ENCODE measurements around the gene OGFOD3.

OGFOD3 gene

DNA sequence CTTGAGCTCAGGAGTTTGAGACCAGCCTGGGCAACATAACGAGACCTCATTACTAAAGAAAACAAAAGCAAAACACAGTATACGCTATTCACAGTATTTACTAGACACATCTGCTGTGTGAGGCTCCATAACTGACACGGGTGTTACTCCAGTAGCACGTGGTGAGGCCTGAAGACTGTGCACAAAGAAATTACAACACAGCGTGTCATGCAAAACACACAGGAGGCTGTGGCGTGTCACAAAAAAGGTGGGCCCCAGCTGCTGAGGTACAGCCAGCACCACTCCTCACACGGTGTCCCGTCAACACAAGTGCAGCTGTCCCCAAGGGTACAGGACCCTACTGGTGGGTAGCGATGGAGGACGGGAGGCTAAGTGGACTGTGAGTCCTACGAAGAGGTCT is 29.5 kb upstream of the OGFOD3 start:
- DNase-seq (ENCODE audit: low read depth in 2 of 3, low spot score in 2 of 3): no peak

DNA sequence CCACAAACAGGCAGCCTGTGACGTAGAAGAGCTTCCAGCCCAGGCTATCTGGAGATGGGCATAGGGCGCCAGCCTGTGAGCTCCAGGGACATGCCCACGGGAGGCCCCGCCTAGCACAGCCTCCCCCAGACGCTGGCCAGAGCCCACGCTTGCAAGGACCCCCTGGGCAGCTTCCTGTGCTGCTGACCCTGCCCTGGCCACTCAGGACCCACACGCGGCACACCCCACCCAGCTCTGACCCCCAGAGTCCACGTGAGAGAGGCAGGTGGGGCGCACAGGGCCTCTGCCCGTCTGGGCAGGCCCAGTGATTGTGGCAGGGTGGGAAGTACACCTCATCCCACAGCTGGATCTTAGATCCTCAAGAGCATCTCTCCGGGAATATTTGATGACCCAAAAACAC is 28.3 kb upstream of the OGFOD3 start:
- DNase-seq (ENCODE audit: low read depth in 2 of 3, low spot score in 2 of 3): no peak

DNA sequence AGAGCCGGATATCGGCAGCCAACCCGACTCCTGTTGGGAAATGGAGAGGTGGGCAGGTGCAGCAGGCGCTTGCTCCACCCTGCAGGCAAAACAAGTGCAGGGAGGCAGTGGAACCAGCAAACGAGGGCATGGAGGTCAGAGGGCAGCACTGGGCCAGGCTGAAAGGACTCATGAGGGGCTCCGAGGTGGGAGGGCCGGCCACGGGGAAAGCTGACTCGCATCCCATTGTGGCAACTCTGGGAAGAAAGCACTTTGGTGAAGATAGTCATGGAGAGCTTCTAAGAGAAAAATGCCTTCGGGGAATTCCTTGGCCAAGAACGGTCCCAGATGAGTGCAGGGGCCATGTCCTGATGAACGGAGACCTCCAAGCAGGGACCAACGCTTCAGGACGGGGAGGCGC is 27.7 kb upstream of the OGFOD3 start:
- DNase-seq (ENCODE audit: low read depth in 2 of 3, low spot score in 2 of 3): no peak

DNA sequence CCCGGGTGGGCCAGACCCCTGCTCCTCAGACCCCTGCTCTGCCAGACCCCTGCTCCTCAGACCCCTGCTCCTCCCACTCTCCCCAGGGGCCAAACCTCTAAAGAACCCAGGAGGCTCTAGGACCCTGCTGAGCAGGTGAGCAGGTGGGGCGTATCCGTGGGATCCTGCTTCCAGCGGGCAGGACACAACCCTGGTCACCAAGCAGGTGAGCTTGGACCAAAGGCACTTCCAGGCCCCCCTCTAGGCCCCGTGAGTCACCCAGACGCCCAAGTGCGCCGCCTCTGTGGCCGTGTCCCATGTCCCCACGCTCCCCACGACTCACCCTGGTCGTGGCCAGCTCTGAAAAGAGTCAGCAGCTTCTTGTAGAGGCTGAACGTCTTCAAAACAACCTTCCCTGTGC is 27.2 kb upstream of the OGFOD3 start:
- no peak for DNase-seq (ENCODE audit: low read depth in 2 of 3, low spot score in 2 of 3)

DNA sequence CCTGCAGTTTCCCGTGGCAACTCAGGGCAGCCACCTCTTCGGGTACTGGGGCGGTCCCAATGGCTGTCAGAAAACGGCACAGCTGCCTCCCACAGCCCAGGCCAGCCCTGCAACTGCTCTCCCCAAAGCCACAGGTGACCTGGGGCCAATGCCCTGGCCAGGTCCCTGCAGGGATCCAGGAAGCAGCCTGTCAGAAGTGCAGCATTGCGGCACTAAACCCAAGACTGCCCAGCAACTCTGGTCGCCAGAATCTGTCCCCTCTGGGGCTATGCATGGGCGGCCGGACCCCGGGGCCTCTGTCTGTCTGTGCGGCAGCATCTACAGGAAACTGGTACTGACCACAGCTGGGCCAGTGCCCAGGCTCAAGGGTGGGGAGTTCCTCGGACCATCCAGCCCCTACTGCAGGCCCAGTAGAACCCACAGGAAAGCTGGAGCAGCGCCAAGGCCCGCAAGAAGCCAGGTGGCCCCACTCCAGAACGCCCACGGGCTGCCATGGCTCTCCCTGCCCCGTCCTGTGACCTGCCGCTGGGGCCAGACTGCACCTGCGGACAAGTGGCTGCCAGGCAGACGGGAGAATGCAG is 26.6 kb upstream of the OGFOD3 start:
- no peak for DNase-seq (ENCODE audit: low read depth in 2 of 3, low spot score in 2 of 3)

DNA sequence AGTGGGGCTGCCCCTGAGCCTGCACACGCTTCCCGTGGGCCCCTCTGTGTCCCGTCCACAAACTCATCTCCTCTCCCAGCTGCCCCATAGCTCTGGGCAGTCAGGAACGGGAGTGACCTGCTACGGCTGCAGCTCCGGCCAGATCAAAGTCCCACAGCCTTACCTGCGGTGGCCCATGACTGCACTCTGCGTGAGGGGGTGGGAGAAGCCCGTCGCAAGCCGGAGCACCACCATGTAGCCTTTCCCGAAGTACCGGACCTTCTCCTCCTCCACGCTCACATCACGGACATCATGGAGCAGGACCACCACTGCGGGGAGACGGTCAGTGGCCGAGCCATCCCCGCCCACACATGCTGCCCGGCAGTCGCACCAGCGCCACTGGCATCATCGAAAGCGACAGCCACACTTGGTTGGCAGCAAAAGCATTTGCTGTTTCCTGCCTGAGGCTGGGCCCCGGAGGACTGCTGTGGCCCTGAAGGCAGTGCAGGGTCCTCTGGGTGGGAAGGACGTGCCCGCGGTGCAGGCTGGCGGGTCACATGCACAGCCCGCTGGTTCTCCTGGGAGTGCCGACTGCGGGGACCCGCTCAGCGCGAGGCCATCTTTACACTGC is 26.0 kb upstream of the OGFOD3 start:
- no peak for DNase-seq (ENCODE audit: low read depth in 2 of 3, low spot score in 2 of 3)

DNA sequence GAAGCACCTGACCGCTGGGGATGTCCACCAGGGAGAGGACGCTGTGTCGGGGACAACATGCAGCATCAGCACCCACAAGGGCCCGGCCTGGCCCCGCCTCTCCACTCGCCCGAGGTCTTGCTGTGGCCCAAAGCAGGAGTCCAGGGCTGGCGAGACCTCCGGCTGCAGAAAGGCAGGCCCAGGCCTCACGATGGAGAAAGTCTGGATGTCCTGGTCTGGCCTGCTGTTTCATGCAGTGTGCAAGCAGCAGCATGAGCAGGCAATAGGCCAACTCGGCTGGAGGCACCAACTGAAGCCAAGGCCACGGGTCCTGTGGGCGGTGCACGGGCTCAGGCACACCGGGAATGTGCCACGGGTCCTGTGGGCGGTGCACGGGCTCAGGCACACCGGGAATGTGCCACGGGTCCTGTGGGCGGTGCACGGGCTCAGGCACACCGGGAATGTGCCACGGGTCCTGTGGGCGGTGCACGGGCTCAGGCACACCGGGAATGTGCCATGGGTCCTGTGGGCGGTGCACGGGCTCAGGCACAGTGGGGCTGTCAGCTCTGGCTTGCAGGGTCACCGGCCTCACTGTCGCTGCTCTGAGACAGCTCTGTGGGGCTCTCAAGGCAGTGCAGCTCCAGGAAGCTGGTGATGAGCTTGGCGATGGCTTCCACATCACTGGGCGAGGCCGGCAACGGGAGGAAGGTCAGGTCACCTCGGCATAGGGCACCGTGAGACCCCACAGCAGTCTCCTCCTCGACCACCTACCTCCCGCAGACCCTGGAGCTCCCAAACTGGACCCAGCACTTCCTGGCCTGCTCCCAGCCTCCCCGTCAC is 25.3 kb upstream of the OGFOD3 start:
- DNase-seq (ENCODE audit: low read depth in 2 of 3, low spot score in 2 of 3): no peak

DNA sequence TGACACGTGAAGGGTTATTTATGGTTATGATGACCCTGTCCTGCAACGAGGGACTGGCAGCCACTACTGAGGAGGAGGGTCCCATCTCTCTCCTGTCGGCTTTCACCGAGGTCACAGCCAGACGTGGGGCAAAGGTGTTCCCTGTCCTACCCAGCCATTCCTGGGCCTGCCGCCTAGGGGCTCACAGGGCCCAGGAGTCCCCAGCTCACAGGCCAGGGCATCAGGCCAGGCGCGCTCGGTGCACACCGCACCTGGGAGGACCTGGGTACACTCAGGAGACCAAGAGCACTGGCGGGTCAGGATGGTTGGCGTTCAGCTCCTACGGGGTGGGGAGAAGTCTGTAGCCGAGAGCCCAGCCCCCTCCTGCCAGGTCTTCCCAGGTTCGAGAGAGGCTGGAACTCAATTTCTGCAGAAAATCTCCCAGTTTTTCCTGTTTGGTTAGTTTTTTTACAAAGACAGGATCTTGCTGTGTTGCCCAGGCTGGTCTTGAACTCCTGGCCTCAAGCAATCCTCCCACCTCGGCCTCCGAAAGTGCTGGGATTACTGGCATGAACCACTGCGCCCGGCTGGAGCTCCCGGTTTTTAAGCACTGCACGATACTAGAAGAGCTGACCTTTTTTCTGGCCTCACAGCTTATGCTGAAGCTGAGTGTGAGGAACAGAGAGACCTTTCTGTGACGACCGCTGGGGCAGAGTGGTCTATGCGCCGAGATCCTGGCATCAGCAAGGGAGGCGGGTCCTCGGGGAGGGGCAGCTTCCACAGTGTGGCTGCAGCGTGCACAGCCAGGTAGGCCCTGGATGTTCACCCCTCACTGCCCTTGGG is 24.5 kb upstream of the OGFOD3 start:
- DNase-seq (ENCODE audit: low read depth in 2 of 3, low spot score in 2 of 3): no peak

DNA sequence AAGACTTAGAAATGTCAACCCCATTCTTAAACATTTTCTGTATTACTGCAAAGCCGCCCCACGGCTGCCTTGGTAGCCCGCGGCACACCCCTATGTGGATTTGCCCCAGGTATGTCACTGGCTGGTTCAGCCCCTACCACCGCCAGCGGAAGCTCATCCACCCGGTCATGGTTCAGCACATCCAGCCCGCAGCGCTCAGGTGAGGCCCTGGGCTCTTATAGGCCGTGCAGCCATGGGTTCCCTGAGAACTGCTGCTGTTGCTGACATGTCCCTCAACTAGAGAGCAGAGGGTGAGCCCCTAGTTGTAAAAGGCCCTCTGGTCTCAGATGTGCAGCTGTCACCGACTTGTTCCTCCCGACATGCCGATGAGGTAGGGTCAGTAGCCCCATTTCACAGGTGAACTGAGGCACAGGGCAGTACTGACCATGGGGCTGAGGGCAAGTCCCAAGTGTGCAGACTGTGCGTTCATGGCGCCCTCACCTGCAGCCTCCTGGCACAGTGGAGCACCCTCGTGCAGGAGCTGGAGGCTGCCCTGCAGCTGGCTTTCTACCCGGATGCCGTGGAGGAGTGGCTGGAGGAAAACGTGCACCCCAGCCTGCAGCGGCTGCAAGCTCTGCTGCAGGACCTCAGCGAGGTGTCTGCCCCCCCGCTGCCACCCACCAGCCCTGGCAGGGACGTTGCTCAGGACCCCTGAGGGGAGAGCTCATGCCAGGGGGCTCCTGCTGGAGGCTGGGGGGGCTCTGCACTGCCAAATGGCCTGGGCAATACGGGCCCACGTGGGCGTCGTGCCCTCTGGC is 23.5 kb upstream of the OGFOD3 start:
- DNase-seq (ENCODE audit: low read depth in 2 of 3, low spot score in 2 of 3): no peak

DNA sequence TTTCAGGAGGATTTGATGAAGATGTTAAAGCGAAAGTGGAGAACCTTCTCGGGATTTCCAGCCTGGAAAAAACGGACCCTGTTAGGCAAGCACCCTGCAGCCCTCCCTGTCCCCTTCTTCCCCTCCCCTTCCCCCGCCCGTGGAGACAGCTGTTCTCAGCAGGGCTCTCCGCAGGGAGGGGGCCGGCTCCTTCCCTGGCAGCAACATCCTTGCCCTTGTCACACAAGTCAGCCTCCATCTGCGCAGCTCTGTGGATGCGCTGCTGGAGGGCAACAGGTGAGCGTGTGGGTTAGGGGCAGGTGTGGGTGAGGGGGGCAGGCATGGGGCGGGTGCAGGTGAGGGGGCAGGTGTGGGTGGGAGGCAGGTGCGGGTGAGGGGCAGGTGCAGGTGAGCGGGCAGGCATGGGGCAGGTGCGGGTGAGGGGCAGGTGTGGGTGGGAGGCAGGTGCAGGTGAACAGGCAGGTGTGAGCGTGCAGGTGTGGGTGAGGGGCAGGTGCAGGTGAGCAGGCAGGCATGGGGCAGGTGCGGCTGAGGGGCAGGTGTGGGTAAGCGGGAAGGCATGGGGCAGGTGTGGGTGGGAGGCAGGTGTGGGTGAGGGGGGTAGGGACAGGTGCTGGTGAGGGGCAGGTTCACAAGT is 22.7 kb upstream of the OGFOD3 start:
- DNase-seq (ENCODE audit: low read depth in 2 of 3, low spot score in 2 of 3): no peak

DNA sequence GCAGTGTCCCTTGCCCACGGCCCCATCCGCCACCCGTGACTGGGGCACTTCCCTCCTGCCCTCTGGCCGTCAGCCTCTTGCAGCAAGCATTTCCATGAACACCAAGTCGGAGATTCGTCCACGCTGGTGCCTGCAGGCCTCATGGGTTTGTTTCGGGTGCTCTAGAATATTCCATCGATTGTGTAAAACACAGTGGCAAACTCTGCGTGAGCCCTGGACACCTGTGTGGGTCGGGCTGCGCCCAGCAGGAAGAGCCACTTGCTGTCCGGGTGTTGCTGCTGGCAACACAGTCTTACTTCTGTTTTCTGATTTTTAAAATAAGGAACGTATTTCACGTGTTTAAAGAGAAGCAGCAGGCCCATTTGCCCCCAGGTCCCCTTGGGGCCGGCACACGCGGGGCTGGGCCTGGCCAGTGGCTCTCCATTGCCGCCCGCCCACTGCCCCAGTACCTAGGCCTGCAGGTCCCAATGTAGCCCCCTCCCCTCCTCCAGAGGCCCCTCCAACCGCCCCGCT is 22.1 kb upstream of the OGFOD3 start:
- no peak for DNase-seq (ENCODE audit: low read depth in 2 of 3, low spot score in 2 of 3)

DNA sequence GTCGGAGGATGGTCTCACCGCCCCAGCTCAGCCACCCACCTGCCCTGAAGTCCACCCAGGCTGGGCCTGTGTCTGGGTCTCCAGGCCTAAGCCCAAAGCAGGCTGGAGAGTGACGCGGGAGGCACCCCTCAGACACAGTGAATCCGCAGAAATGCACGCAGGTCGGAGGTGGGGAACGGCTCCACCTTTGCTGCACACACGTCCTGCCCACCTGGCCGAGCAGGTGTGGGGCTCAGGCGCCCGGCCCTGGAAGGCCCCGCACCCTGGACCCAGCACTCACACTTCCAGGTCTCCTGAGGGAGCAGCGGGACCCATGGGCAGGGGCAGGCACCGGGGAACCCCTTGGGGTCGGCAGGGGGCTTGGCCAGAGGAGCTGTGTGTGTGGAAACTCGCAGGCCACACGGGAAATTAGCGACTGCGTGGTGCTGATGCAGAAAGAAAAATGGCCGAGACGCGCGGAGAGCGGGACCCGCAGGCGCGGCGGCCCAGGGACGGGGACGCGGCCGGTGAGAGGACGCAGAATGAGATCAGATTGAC is 21.5 kb upstream of the OGFOD3 start:
- no peak for DNase-seq (ENCODE audit: low read depth in 2 of 3, low spot score in 2 of 3)

DNA sequence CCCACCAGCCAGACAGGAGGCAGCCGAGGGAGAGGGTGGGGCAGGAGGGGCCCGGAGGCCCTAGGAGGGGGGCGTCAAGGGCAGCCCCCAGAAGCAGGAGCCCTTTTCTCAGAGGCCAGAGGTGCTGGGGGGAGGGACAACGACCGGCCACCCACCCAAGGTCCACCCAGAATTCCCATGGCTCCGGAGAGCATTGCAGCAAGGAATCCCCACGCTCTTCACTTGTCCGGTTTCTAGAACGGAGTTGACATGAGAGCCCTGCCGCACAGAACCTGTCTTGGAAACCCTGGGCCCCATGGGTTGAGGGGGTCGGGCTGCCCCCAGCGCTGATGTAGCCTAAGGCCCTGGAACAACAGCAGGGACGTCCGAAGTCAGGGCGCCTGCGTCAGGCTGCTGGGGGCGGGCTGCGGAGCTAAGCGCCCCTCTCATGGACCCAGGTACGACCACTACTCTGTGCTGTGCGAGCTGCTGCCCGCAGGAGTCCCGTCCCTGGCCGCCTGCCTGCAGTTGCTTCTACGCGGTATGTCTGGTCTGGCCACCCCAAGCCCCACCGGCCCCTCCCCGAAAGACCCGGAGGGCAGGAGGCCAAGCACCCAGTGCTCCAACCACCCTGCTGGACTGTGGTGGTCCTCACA is 20.9 kb upstream of the OGFOD3 start:
- no peak for DNase-seq (ENCODE audit: low read depth in 2 of 3, low spot score in 2 of 3)

DNA sequence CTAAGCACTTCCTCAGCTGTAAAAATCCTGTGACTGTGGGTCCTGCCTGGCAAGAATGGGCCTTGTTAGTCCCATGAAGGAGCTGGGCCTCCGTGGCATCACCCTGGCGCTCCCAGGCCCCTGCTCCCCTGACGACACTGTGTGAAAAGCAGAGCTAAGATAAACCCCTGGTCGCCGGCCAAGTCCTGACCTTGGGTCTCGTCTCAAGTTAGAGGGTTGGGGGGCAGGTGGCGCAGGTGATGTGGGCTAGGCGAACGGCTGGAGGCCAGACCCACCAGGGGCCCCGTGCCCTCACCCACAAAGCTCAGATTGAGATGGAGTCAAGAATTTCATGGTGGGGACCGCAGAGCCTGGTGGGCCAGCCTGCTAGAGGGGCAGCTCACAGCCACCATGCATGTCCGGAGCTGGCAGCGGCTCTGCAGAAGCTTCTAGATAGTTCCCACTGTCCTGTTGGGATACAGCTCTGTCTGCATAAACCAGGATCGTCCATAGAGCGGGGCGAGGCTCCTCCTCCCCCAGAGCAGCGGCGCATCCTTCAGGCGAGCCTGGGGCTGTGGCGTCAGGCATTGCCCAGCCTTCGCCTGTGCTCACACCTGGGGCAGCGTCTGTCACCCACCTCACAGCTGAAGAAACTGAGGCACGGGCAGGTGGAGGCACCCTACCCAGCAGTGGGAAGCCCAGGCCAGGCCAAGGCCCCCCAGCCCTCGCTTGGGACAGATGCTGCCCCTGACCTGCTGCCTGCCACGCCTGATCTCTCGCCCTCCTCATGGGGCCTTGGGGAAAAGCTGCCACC is 20.2 kb upstream of the OGFOD3 start:
- DNase-seq (ENCODE audit: low read depth in 2 of 3, low spot score in 2 of 3): no peak

DNA sequence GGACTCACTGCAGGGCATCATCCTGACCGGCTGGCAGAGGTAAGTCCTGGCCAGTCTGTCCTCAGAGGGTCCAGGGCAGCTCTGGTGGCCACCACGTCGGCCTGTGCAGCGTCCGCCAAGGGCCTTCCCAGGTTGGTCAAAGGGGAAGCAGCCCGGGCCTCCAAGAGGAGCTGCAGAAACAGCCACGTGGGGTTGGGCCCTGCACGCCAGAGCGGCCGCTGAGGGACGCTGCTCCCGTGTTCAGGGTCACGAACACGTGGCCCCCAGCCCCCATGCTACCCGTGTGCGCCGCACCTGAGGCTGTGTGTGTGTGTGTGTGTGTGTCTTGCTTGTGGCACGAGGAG is 18.9 kb upstream of the OGFOD3 start:
- no peak for DNase-seq (ENCODE audit: low read depth in 2 of 3, low spot score in 2 of 3)

DNA sequence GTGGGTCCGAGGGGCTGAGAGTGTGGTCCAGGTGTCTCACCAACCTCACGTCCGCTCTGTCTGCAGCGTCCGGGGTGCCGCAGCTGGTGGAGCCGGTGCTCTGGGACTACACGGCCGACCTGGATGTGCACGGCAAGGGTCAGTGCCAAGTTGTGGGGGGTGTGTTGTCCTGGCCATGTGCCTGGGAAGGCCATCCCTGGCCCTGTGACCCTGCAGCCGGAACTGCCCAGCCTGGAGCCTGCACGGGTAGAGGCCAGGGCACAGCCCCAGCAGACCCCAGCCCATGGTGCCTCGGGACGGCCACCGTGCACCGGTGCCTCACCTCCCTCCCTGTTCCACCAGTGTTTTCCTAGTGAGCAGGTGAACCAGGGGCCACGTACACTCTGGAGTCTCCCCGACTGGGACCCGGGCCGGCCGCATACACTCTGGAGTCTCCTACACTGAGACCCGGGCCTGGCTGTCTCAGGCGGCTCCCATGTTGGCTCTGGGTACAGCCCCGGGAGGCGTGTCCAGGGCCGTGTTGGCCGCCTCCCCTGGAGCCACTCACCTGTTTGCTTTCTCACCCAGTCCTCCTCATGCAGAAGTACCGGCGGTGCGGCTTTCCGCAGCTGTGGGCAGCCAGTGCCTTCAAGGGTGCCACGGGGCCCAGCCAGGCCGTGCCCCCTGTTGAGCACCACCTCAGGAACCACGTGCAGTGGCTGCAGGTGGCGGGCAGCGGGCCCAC is 18.4 kb upstream of the OGFOD3 start:
- no peak for DNase-seq (ENCODE audit: low read depth in 2 of 3, low spot score in 2 of 3)

DNA sequence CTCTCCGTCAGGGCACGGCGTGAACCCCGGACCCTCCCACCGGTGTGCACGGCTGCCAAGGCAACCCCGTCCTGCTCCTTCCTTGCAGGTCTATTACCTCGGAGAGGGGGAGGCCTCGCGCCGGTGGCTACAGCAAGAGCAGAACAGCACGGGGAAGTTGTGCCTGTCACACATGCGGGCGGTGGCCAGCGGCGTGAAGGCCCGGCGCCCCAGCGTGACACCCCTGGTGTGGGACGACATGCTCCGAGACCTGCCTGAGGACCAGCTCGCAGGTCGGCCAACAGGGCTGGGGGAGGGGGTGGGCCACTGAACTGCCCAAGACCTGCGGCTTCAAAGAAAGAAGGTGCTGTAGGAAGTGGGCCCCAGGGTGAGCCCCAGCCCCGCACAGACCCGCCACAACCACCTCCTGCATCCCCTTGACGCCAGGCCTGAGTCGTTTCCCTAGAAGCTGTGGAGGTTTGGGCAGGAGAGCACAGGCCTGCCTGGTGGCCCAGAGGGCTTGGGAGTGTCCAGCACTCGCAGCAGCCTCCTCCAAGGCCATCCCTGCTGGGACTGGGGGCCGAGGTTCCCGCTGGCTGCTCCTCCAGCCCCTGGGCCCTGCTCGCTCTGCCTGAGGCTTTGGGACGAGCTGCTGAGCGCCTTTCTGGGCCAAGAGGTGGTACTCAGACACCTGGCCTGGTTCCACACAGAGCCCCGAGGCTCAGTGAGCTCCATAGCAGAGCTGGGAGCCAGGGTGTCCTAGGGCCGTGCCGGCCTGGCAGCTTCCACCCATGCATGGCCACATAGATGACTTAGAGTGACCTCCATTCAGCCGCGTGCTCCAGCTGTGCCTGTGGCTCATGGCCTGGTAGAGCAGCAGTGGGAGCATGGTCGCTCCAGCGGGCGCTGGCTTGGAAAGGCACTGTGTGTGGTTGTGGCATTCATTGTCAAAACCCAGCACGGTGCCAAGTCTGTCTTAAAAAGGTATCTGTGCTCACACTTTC is 17.5 kb upstream of the OGFOD3 start:
- DNase-seq (ENCODE audit: low read depth in 2 of 3, low spot score in 2 of 3): no peak
